DOHH2 (cell line): ENCODE measurements around the gene SLBP.

Source experiments
- H3F3A ChIP-seq: fragments of 200-600 bp; sonication (generic), shearing (Covaris generic); 2 replicates; pipeline ENCODE4 v1.6.0; 2016; ENCODE audit warnings: antibody characterized with exemption, mild to moderate bottlenecking; ENCODE audit not compliant: control insufficient read depth, insufficient read depth
- H3K27ac ChIP-seq: fragments of 200-600 bp; sonication (generic); 2 replicates; pipeline ENCODE4 v1.5.1; 2014; ENCODE audit warnings: low read depth, mild to moderate bottlenecking, low read length, moderate library complexity
- H3K27me3 ChIP-seq: fragments of 200-600 bp; sonication (generic); 2 replicates; pipeline ENCODE4 v1.6.1; 2014; ENCODE audit warnings: mild to moderate bottlenecking, low read length, mixed read lengths; ENCODE audit not compliant: control insufficient read depth
- H3K36me3 ChIP-seq: fragments of 200-600 bp; sonication (generic); 2 replicates; pipeline ENCODE4 v1.6.1; 2014; ENCODE audit warnings: mild to moderate bottlenecking, low read length, moderate library complexity, mixed read lengths; ENCODE audit not compliant: control insufficient read depth
- H3K4me1 ChIP-seq: fragments of 200-600 bp; sonication (generic); 2 replicates; pipeline ENCODE4 v1.6.1; 2014; ENCODE audit warnings: mild to moderate bottlenecking, low read length, mixed read lengths; ENCODE audit not compliant: control insufficient read depth
- H3K4me2 ChIP-seq: fragments of 200-600 bp; sonication (generic); 2 replicates; pipeline ENCODE4 v1.6.0; 2014; ENCODE audit warnings: mild to moderate bottlenecking, low read length, moderate library complexity
- H3K4me3 ChIP-seq: fragments of 200-600 bp; sonication (generic); 2 replicates; pipeline ENCODE4 v1.5.1; 2014; ENCODE audit warnings: mild to moderate bottlenecking, low read length, mixed read lengths
- H3K79me2 ChIP-seq: fragments of 200-600 bp; sonication (generic); 2 replicates; pipeline ENCODE4 v1.6.1; 2014; ENCODE audit warnings: mild to moderate bottlenecking, low read length, mixed read lengths; ENCODE audit not compliant: control insufficient read depth
- H3K9me2 ChIP-seq: fragments of 200-600 bp; sonication (generic); replicated peaks from 2 replicates; pipeline ENCODE4 v1.6.1; 2014; ENCODE audit warnings: mild to moderate bottlenecking, low read length, mixed read lengths; ENCODE audit not compliant: control insufficient read depth
- H3K9me3 ChIP-seq: fragments of 200-600 bp; sonication (generic); 2 replicates; pipeline ENCODE4 v1.6.1; 2014; ENCODE audit warnings: antibody characterized with exemption, low read length, mixed read lengths; ENCODE audit not compliant: control insufficient read depth, insufficient read depth
- H4K20me1 ChIP-seq: fragments of 200-600 bp; sonication (generic); 2 replicates; pipeline ENCODE4 v1.6.0; 2014; ENCODE audit warnings: low read depth, mild to moderate bottlenecking, antibody characterized with exemption, low read length, moderate library complexity; ENCODE audit not compliant: control insufficient read depth, insufficient read depth
- EZH2phosphoT487 ChIP-seq: fragments of 200-600 bp; sonication (generic); IDR thresholded peaks from 2 replicates; pipeline ENCODE4 v1.6.1; 2017; ENCODE audit warnings: borderline replicate concordance, mild to moderate bottlenecking, antibody characterized with exemption, low read length, moderate library complexity, mixed read lengths
- TF ChIP-seq, protein P1 (sequence below): fragments of 200-600 bp; sonication (generic); IDR thresholded peaks from one replicate; pipeline ENCODE4 v1.5.1; 2014; ENCODE audit warnings: antibody characterized with exemption, mild to moderate bottlenecking, low read depth, low read length; ENCODE audit not compliant: poor library complexity, severe bottlenecking

Gene SLBP

DNA sequence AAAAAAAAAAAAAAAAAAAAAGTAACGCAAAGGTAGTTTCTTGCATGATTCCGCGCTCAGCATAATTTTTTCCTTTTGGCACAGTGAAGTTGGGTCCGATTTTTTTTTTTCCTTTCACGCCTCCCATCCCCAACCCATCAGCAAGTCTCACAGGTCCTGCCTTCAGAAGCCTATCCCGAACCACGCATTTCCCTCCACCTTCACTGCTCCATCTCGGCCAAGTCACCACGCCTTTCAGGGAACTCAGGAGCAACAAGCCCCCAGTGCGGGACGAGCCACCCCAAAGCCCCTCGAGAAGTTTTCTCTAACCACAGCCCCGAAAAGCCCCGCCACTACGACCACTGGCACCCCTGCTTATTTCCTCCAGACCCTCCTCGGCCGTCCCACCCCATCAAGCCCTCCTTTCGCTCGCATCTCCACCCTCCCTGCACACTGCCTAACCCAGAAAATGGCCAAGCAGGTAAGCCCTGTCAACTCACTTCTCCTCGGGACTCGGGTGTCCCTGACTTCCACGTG is 1.0 kb downstream of the SLBP start:
- H3K27me3 ChIP-seq: no peaks in the 10 kb centered on the region
- H3K4me1 ChIP-seq: peaks cover 60% of the 10 kb centered on the region
- peak overlapping the region; percentile 96 for H3K27ac ChIP-seq
- peak overlapping the region; percentile 92 for H3K4me3 ChIP-seq
- peaks cover 90% of the 10 kb centered on the region for H3K79me2 ChIP-seq
- peak overlapping the region; percentile 95 for H3K4me2 ChIP-seq
- peaks cover 42% of the 10 kb centered on the region for H4K20me1 ChIP-seq
- H3F3A ChIP-seq: peaks cover 34% of the 10 kb centered on the region
- H3K9me3 ChIP-seq: no peaks in the 10 kb centered on the region
- TF ChIP-seq EZH2phosphoT487: no peak
- TF ChIP-seq, protein P1, sequence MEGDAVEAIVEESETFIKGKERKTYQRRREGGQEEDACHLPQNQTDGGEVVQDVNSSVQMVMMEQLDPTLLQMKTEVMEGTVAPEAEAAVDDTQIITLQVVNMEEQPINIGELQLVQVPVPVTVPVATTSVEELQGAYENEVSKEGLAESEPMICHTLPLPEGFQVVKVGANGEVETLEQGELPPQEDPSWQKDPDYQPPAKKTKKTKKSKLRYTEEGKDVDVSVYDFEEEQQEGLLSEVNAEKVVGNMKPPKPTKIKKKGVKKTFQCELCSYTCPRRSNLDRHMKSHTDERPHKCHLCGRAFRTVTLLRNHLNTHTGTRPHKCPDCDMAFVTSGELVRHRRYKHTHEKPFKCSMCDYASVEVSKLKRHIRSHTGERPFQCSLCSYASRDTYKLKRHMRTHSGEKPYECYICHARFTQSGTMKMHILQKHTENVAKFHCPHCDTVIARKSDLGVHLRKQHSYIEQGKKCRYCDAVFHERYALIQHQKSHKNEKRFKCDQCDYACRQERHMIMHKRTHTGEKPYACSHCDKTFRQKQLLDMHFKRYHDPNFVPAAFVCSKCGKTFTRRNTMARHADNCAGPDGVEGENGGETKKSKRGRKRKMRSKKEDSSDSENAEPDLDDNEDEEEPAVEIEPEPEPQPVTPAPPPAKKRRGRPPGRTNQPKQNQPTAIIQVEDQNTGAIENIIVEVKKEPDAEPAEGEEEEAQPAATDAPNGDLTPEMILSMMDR: no peak
- no peaks in the 10 kb centered on the region for H3K9me2 ChIP-seq
- H3K36me3 ChIP-seq: peaks cover 84% of the 10 kb centered on the region

DNA sequence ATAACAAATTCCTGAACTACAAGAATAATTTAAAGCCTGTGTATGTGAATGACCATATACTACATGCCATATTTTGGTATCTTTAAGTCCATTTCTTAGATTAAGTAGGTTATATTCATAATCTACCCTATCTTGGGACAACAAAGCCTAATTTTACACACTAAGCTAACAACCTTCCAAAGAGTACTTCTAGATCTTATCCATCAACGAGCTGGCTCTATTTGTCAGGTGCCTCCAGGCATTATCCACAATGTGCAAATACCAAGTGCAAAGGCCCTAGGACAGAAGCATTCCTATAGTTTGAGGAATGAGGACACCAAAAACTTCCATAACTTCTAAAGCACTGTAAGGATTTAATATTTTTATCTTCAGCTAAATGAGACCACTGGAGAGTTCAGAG is 3.5 kb downstream of the SLBP start:
- H3K4me3 ChIP-seq: peak overlapping the region; percentile 92
- H3K9me3 ChIP-seq: no peaks in the 10 kb centered on the region
- H3K27ac ChIP-seq: 0 out of 2 replicates have a peak overlapping the region, but pooled peaks have one; percentile 96
- peak overlapping the region; percentile 95 for H3K4me2 ChIP-seq
- H3K79me2 ChIP-seq: peaks cover 92% of the 10 kb centered on the region
- peaks cover 64% of the 10 kb centered on the region for H4K20me1 ChIP-seq
- no peaks in the 10 kb centered on the region for H3K9me2 ChIP-seq
- no peaks in the 10 kb centered on the region for H3K27me3 ChIP-seq
- H3K36me3 ChIP-seq: peaks cover 86% of the 10 kb centered on the region
- peaks cover 21% of the 10 kb centered on the region for H3F3A ChIP-seq
- TF ChIP-seq, protein P1: no peak
- no peak for TF ChIP-seq EZH2phosphoT487
- H3K4me1 ChIP-seq: peaks cover 46% of the 10 kb centered on the region

DNA sequence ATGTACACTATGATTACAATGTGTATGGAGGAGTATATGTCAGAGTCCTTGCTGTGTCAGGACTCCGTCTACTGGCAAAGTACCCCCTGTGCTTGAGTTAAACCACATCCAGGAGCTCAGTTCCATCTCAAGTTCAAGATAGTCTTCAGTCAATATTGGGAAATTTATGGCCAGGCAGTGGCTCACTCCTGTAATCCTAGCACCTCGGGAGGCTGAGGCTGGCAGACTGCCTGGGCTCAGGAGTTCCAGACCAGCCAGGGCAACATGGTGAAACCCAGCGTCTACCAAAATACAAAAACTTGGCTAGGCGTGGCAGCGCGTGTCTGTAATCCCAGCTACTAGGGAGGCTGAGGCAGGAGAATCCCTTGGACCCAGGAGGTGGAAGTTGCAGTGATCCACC is 5.8 kb downstream of the SLBP start:
- peaks cover 93% of the 10 kb centered on the region for H3K36me3 ChIP-seq
- H3K4me2 ChIP-seq: no peak overlapping the region

More for the DNA sequence above, 5.8 kb downstream of the SLBP start:
- Histone ChIP-seq H3K27me3 (no peaks in the 10 kb centered on the region), H3K79me2 (peaks cover 98% of the 10 kb centered on the region), H3K27ac (no peak overlapping the region), H3K9me3 (no peaks in the 10 kb centered on the region), H3K4me3 (no peak overlapping the region), H3F3A (peaks cover 19% of the 10 kb centered on the region), H3K4me1 (peaks cover 46% of the 10 kb centered on the region), H3K9me2 (no peaks in the 10 kb centered on the region), H4K20me1 (peaks cover 74% of the 10 kb centered on the region)
- TF ChIP-seq, protein P1: no peak
- no peak for TF ChIP-seq EZH2phosphoT487
